ENCODE results near the gene PDK3.

DNA sequence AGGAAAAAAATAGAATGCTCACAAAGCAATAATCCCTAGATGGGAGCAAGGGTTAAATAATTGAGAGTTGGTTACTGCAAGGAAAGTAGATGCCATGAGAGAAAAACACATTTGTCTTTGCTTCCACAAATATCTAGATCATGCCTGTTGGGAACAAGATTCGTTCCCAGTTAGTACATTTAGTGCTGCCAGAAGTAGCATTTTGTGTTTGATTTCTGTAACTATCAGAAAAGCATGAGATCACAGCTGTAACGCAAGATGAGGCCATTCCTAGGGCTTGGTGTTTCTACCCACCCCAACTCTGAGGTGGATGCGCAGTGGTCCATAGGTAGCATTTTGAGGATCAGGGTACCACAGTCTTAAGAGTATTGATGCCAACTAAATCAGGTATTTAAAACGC is 20.4 kb upstream of the PDK3 start:
- TF ChIP-seq, protein P1, sequence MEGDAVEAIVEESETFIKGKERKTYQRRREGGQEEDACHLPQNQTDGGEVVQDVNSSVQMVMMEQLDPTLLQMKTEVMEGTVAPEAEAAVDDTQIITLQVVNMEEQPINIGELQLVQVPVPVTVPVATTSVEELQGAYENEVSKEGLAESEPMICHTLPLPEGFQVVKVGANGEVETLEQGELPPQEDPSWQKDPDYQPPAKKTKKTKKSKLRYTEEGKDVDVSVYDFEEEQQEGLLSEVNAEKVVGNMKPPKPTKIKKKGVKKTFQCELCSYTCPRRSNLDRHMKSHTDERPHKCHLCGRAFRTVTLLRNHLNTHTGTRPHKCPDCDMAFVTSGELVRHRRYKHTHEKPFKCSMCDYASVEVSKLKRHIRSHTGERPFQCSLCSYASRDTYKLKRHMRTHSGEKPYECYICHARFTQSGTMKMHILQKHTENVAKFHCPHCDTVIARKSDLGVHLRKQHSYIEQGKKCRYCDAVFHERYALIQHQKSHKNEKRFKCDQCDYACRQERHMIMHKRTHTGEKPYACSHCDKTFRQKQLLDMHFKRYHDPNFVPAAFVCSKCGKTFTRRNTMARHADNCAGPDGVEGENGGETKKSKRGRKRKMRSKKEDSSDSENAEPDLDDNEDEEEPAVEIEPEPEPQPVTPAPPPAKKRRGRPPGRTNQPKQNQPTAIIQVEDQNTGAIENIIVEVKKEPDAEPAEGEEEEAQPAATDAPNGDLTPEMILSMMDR (IDR thresholded peaks at IDR 0.05 in 8 of 11, conservative IDR thresholded peaks at IDR 0.05 in 3 of 11) = no peak
- no peak for TF ChIP-seq POLR2A (IDR thresholded peaks at IDR 0.05)
- no peak for TF ChIP-seq POLR2AphosphoS5 (IDR thresholded peaks at IDR 0.05)

Measured in spleen (tissue), 7 donors.